ENCODE data around the gene ATP1B2.
"Not testable (repeated sequence)": the region's sequence is repeated elsewhere in the genome, so short reads cannot be mapped to it uniquely, and the experiment has no call there.

Gene ATP1B2
- long read RNA-seq, donor 1, partial matches to known transcripts, result 0 of 3 reads
- long read RNA-seq, donor 1, other reads (novel, unspliced or antisense), result 0 of 3 reads
- long read RNA-seq, donor 2, partial matches to known transcripts, result 0 of 3 reads
- long read RNA-seq, donor 2, other reads (novel, unspliced or antisense), result 0 of 3 reads
- long read RNA-seq, donor 3, partial matches to known transcripts, result 0 of 3 reads
- long read RNA-seq, donor 3, other reads (novel, unspliced or antisense), result 0 of 3 reads
- long read RNA-seq, donor 4, transcript ATP1B2-201 (7 exons, 3,153 nt), result major isoform, 7 of 7 reads
- long read RNA-seq, donor 4, partial matches to known transcripts, result 0 of 7 reads
- long read RNA-seq, donor 4, other reads (novel, unspliced or antisense), result 0 of 7 reads
- long read RNA-seq, donor 5, transcript ATP1B2-201 (7 exons, 3,153 nt), result major isoform, 9 of 9 reads
- long read RNA-seq, donor 5, partial matches to known transcripts, result 0 of 9 reads
- long read RNA-seq, donor 5, other reads (novel, unspliced or antisense), result 0 of 9 reads
- long read RNA-seq, donor 6, transcript ATP1B2-201 (7 exons, 3,153 nt), result major isoform, 6 of 6 reads
- long read RNA-seq, donor 6, partial matches to known transcripts, result 0 of 6 reads
- long read RNA-seq, donor 6, other reads (novel, unspliced or antisense), result 0 of 6 reads
- long read RNA-seq, donor 7, result 0 reads
- long read RNA-seq, donor 8, transcript ATP1B2-201 (7 exons, 3,153 nt), result major isoform, 9 of 9 reads
- long read RNA-seq, donor 8, partial matches to known transcripts, result 0 of 9 reads
- long read RNA-seq, donor 8, other reads (novel, unspliced or antisense), result 0 of 9 reads

- DNase-seq, result peak; percentile 67
Measured at GRCh38 chr17:7650509-7651096, at the start of gene ATP1B2. Gene ATP1B2 (plus strand): TSS chr17:7650926. CDS start chr17:7651519, 593 bp downstream.

- no peak for DNase-seq
Measured at GRCh38 chr17:7606280-7606679, 44.4 kb upstream of the ATP1B2 start.

DNA sequence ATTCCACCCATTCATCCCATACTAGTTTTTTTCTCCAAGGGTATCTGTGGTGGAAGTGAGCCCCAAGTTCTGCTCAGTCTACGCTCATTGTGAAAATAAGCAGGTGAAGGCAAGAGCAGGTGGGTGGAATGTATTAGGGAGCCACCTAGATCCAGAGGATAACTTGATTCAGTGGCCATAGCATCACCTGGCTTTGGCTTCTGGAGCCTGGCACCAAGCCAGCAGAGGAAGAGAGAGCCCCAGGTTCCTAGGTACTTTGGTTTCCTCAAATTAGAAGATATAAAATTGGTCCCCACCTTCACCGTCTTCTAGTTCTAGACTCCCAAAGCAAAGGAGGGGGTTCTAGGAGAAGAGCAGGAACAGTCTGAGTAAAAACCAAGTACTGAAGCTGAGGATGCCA lies 40.1 kb upstream of the ATP1B2 start:
- DNase-seq, result no peak

GRCh38 chr17:7611635-7612293 lies 39.0 kb upstream of the ATP1B2 start:
- DNase-seq, result no peak

GRCh38 chr17:7612294-7612640 lies 38.5 kb upstream of the ATP1B2 start:
- DNase-seq, result no peak

GRCh38 chr17:7613769-7614424 lies 36.8 kb upstream of the ATP1B2 start:
- DNase-seq, result no peak

GRCh38 chr17:7614425-7615264 lies 36.1 kb upstream of the ATP1B2 start, which contains the start of gene FXR2:
Gene FXR2 (minus strand): TSS chr17:7614897. CDS start chr17:7614532, 365 bp downstream.
- peak; percentile 97 for DNase-seq

GRCh38 chr17:7615265-7615747 lies 35.4 kb upstream of the ATP1B2 start:
- DNase-seq, result no peak

DNA sequence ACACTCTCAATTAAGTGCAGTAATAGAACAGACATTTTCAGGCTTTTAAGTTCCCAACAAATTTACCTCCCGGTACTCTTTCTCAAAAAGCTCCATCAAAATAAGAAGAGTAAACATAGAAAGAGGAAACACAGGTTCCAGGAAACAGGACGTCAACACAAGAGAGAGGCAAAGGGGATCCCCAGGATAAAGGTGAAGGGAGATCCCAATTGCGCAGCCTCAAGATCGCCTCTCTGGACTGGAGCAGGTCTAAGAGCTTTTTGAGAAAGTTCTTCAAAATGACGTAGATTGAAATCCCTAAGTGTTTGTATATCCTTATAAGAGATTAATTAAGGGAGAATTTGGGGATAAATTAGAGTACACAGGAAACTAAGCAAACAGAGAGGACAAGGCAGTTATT lies 32.1 kb upstream of the ATP1B2 start:
- DNase-seq, result no peak

DNA sequence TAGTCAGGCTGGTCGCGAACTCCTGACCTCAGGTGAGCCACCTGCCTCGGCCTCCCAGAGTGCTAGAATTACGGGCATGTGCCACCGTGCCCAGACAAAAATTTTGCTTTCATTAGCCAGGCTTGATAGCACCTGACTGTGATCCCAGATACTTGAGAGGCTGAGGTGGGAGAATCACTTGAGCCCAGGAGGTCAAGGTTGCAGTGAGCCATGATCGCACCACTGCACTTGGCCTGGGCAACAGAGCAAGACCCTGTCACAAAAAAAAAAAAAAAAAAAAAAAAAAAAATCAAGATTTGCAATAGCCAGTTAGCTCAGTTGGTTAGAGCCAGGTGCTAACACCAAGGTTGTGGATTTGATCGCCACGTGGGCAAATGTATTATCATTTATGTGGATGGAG lies 29.9 kb upstream of the ATP1B2 start:
- DNase-seq, result no peak

DNA sequence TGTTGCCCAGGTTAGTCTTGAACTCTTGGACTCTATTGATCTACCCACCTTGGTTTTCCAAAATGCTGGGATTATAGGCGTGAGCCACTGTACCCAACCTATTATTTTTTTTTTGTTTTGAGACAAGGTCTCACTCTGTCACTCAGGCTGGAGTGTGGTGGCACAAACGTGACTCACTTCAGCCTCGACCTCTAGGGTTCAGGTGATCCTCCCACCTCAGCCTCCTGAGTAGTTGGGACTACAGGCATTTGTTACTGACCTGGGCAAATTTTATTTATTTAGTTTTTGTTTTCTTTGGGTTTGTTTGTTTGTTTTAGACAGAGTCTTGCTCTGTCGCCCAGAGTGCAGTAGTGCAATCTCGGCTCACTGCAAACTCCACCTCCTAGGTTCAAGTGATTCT lies 27.1 kb upstream of the ATP1B2 start:
- no peak for DNase-seq

DNA sequence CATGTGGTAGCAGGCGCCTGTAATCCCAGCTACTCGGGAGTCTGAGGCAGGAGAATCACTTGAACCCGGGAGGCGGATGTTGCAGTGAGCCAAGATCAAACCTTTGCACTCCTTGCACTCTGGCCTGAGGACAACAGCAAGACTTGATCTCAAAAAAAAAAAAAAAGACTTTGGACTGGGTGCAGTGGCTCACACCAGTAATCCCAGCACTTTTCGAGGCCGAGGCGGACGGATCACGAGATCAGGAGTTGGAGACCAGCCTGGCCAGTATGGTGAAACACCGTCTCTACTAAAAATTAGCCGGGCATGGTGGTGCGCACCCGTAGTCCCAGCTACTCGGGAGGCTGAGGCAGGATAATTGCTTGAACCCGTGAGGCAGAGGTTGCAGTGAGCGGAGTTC lies 25.0 kb upstream of the ATP1B2 start:
- DNase-seq, result not testable (repeated sequence)

DNA sequence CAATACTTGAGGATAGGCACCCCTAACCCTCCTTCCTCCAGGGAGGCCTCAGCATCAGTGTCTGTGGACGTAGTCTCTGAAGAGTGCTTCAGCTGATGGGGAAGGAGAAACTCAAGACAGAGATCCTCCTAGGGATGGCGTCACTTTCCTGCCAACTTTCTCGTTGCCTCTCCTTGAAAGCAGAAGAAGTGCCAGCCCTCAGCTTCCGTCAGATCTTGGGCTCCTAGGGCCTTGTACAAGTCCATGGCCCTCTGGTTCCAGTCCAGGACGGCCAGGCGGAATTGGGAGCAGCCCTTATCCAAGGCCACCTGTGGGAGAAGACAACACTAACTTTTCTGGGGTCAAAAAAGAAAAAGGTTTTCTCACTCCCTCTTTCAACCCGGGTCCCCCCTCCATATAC lies 24.4 kb upstream of the ATP1B2 start:
- no peak for DNase-seq

GRCh38 chr17:7626956-7627249 lies 23.8 kb upstream of the ATP1B2 start:
- DNase-seq, result no peak

DNA sequence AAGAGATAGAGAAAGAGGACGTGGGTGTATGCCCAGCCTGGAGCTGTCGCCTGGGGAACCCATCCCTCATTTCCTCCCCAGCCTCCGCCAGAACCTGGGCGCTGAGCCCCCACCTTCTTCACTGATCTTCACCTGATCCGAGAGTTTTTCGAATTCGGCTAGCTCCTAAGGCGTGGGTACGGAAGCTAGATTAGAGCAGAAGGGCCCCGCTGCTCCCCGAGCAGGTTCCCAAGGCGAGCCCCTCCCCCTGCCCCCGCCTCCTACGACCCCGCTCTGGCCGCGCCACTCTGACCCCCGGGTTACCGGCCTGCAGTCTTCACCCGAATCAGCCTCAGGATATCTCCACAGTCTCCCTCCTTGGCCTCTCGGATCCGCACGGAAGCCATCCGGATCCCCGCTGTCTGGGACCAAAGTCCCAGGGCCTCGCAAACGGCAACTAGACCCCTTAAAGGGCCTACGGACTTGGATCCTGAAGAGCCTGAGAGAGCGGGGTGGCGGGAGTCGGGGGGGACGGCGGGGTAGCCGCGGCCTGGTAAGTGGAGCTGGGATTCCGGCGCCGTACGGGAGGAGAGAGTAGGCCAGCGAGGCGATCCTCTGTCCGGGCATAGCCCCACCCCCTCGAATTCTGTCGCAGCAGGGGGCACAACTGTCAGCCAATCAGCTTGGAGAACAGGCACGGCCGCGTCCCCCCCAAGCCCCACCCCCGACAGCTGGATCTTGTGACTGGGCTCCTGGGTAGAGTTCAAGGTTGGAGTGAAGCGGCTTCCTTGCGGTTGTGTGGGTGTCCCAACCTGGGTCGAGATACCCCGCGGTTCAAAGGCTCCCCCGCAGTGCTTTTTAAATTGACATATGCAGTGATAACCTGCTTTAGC lies 23.2 kb upstream of the ATP1B2 start, which contains the start of gene SAT2:
SAT2 (minus strand) TSS at position 572 of the 872 bp plus-strand sequence; CDS start at position 386, 186 bp downstream.
- DNase-seq, result peak; percentile 86

- no peak for DNase-seq
Measured at GRCh38 chr17:7629939-7630571, 20.7 kb upstream of the ATP1B2 start, which contains the start of gene SHBG. Gene SHBG (plus strand): TSS chr17:7630135. CDS start chr17:7630173, 38 bp downstream.

- DNase-seq, result no peak
Measured at GRCh38 chr17:7631398-7632380, 19.0 kb upstream of the ATP1B2 start.

- no peak for DNase-seq
Measured at GRCh38 chr17:7632492-7632894, 18.2 kb upstream of the ATP1B2 start.
